ENCODE data around the gene PIK3R4. TPM values are rescaled to one million over a fixed set of nuclear protein-coding genes. Genes with fewer than 3 reads are reported as not detected.

PIK3R4 gene
- 19.4 and 25.1 TPM in 2 replicates for total RNA-seq
- 23.2 and 27.0 TPM in 2 replicates for polyA plus RNA-seq

GRCh38 chr3:130746246-130747039 lies at the start of gene PIK3R4:
PIK3R4 (minus strand) TSS chr3:130746829; CDS start chr3:130745218, 1,611 bp downstream.
- peak; percentile 98 for DNase-seq (ENCODE audit: low read depth in 1 of 2, low spot score in 1 of 2)
- H3K27me3 ChIP-seq: no peaks in the 10 kb centered on the region
- peaks cover 19% of the 10 kb centered on the region for H3K4me1 ChIP-seq (ENCODE audit: low read depth)
- TF ChIP-seq CTCF (IDR thresholded peaks at IDR 0.05; ENCODE audit: low read depth, low read length): no peak
- peak within 1 kb of the TSS; percentile 92 for H3K27ac ChIP-seq
- no peaks in the 10 kb centered on the region for H3K9me3 ChIP-seq (ENCODE audit: low read depth)
- H3K4me3 ChIP-seq: peak within 1 kb of the TSS; percentile 69
- H3K36me3 ChIP-seq: peaks cover 3% of the 10 kb centered on the region

GRCh38 chr3:130795396-130795795 lies 48.8 kb upstream of the PIK3R4 start:
- Histone ChIP-seq H3K9me3 (ENCODE audit: low read depth) (no peaks in the 10 kb centered on the region), H3K4me1 (ENCODE audit: low read depth) (no peaks in the 10 kb centered on the region), H3K27ac (no peak overlapping the region), H3K36me3 (no peaks in the 10 kb centered on the region), H3K4me3 (no peak overlapping the region), H3K27me3 (no peaks in the 10 kb centered on the region)
- DNase-seq (ENCODE audit: low read depth in 1 of 2, low spot score in 1 of 2): no peak
- no peak for TF ChIP-seq CTCF (IDR thresholded peaks at IDR 0.05; ENCODE audit: low read depth, low read length)

GRCh38 chr3:130792246-130792645 lies 45.6 kb upstream of the PIK3R4 start:
- no peaks in the 10 kb centered on the region for H3K36me3 ChIP-seq
- H3K27ac ChIP-seq: no peak overlapping the region
- no peak for TF ChIP-seq CTCF (IDR thresholded peaks at IDR 0.05; ENCODE audit: low read depth, low read length)
- H3K9me3 ChIP-seq (ENCODE audit: low read depth): no peaks in the 10 kb centered on the region
- DNase-seq (ENCODE audit: low read depth in 1 of 2, low spot score in 1 of 2): no peak
- H3K4me3 ChIP-seq: no peak overlapping the region
- peaks cover 19% of the 10 kb centered on the region for H3K4me1 ChIP-seq (ENCODE audit: low read depth)
- no peaks in the 10 kb centered on the region for H3K27me3 ChIP-seq

GRCh38 chr3:130789782-130790322 lies 43.2 kb upstream of the PIK3R4 start:
- no peaks in the 10 kb centered on the region for H3K36me3 ChIP-seq
- H3K9me3 ChIP-seq (ENCODE audit: low read depth): no peaks in the 10 kb centered on the region
- no peak overlapping the region for H3K4me3 ChIP-seq
- peaks cover 39% of the 10 kb centered on the region for H3K4me1 ChIP-seq (ENCODE audit: low read depth)
- peak in 1 of 2 donors; percentile 5 for DNase-seq (ENCODE audit: low read depth in 1 of 2, low spot score in 1 of 2)
- no peak overlapping the region for H3K27ac ChIP-seq
- H3K27me3 ChIP-seq: no peaks in the 10 kb centered on the region
- no peak for TF ChIP-seq CTCF (IDR thresholded peaks at IDR 0.05; ENCODE audit: low read depth, low read length)

GRCh38 chr3:130787422-130788068 lies 40.9 kb upstream of the PIK3R4 start:
- no peaks in the 10 kb centered on the region for H3K9me3 ChIP-seq (ENCODE audit: low read depth)
- no peaks in the 10 kb centered on the region for H3K27me3 ChIP-seq
- no peak for TF ChIP-seq CTCF (IDR thresholded peaks at IDR 0.05; ENCODE audit: low read depth, low read length)
- peaks cover 39% of the 10 kb centered on the region for H3K4me1 ChIP-seq (ENCODE audit: low read depth)
- H3K27ac ChIP-seq: peak overlapping the region; percentile 30
- H3K4me3 ChIP-seq: no peak overlapping the region
- DNase-seq (ENCODE audit: low read depth in 1 of 2, low spot score in 1 of 2): peak in 1 of 2 donors; percentile 38
- H3K36me3 ChIP-seq: no peaks in the 10 kb centered on the region

Measured in cardiac muscle cell (in vitro differentiated cells and primary cell).